Osteoblast (primary cell): Measurements from ENCODE around the gene SLC22A15. TPM values are rescaled to one million over a fixed set of nuclear protein-coding genes. Genes with fewer than 3 reads are reported as not detected.
A peak's percentile ranks its signal among the peaks of the same experiment; 100 is the strongest.

ENCODE experiments used
- DNase-seq: peaks from one replicate; pipeline ENCODE4 v3.0.0; 2011; ENCODE audit warnings: low spot score, mixed read lengths; ENCODE audit not compliant: insufficient read length; ENCODE audit errors: missing footprints
- H2AFZ ChIP-seq: 2 replicates; pipeline ENCODE4 v1.6.0; 2011; ENCODE audit warnings: mild to moderate bottlenecking, low read length
- H3K27ac ChIP-seq: 2 replicates; pipeline ENCODE4 v1.5.1; 2011; ENCODE audit warnings: mild to moderate bottlenecking, low read depth, low read length, moderate library complexity
- H3K27me3 ChIP-seq: 2 replicates; pipeline ENCODE4 v1.6.0; 2012; ENCODE audit warnings: mild to moderate bottlenecking, control low read depth, inconsistent platforms, low read length, moderate library complexity; ENCODE audit not compliant: insufficient read depth
- H3K36me3 ChIP-seq: 2 replicates; pipeline ENCODE4 v1.5.1; 2011; ENCODE audit warnings: mild to moderate bottlenecking, low read length, control low read depth, moderate library complexity; ENCODE audit not compliant: insufficient read depth
- H3K4me1 ChIP-seq: 2 replicates; pipeline ENCODE4 v1.5.1; 2011; ENCODE audit warnings: mild to moderate bottlenecking, low read length, control low read depth, moderate library complexity; ENCODE audit not compliant: insufficient read depth
- H3K4me2 ChIP-seq: 2 replicates; pipeline ENCODE4 v1.6.0; 2011; ENCODE audit warnings: mild to moderate bottlenecking, low read length; ENCODE audit not compliant: insufficient read depth
- H3K4me3 ChIP-seq: fragments of 200-600 bp; sonication (generic); 3 replicates; pipeline ENCODE4 v1.5.1; 2012; ENCODE audit warnings: mild to moderate bottlenecking, low read length, inconsistent platforms; ENCODE audit not compliant: insufficient read depth
- H3K79me2 ChIP-seq: 2 replicates; pipeline ENCODE4 v1.6.0; 2012; ENCODE audit warnings: mild to moderate bottlenecking, low read length, control low read depth, inconsistent platforms; ENCODE audit not compliant: insufficient read depth
- H3K9me3 ChIP-seq: 2 replicates; pipeline ENCODE4 v1.5.1; 2011; ENCODE audit warnings: low read depth, low read length, control low read depth
- H4K20me1 ChIP-seq: 2 replicates; pipeline ENCODE4 v1.6.0; 2012; ENCODE audit warnings: mild to moderate bottlenecking, low read length, control low read depth; ENCODE audit not compliant: insufficient read depth
- total RNA-seq: library from RNA; depleted of rRNA; stranded (reverse); fragments of >200 nt; gene quantifications from 2 replicates; pipeline ENCODE4 v1.2.3, GENCODE V29; 2012
- TF ChIP-seq, protein P1 (sequence below): IDR thresholded peaks from 2 replicates; pipeline ENCODE4 v1.5.1; 2011; ENCODE audit warnings: mild to moderate bottlenecking, low read depth, low read length, moderate library complexity; ENCODE audit errors: extremely low read depth

Gene SLC22A15
- total RNA-seq, 1 donor: 14.5 TPM

DNA sequence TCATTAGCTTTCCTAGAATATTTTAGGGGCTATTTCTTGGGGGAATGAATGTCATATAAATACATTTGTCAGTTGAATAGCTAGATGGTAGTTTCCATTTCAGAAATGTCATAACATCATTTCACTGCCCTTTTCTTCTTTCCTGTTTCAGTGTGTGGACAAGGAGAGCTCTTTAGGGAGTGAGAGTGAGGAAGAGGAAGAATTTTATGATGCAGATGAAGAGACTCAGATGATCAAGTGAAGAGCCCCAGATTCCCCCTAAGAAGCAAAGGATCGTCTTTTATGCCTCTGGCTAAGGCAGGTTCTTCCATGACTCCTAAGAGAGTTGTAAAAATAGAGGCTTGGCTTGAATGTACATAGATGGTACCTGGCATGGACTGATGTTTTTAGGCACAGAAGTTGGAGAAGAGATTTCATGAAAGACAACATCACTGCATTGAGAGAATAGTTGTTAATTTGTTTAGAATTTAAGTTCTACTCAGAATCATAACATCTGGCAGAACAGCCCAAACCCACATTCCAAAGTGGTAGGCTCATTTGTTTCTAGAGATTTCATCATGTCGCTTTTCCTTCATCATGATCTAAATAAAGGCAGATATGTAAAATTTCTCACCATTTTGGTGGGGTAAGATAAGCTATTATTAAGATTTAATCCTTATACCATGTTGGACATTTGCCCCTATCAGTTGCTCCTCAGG lies 90.7 kb downstream of the SLC22A15 start:
- H3K4me2 ChIP-seq: peak overlapping the region; percentile 50
- peak overlapping the region; percentile 89 for H3K27ac ChIP-seq
- no peaks in the 10 kb centered on the region for H3K79me2 ChIP-seq
- TF ChIP-seq, protein P1, sequence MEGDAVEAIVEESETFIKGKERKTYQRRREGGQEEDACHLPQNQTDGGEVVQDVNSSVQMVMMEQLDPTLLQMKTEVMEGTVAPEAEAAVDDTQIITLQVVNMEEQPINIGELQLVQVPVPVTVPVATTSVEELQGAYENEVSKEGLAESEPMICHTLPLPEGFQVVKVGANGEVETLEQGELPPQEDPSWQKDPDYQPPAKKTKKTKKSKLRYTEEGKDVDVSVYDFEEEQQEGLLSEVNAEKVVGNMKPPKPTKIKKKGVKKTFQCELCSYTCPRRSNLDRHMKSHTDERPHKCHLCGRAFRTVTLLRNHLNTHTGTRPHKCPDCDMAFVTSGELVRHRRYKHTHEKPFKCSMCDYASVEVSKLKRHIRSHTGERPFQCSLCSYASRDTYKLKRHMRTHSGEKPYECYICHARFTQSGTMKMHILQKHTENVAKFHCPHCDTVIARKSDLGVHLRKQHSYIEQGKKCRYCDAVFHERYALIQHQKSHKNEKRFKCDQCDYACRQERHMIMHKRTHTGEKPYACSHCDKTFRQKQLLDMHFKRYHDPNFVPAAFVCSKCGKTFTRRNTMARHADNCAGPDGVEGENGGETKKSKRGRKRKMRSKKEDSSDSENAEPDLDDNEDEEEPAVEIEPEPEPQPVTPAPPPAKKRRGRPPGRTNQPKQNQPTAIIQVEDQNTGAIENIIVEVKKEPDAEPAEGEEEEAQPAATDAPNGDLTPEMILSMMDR: no peak
- no peak for DNase-seq
- peaks cover 14% of the 10 kb centered on the region for H3K4me1 ChIP-seq
- peak overlapping the region; percentile 17 for H3K4me3 ChIP-seq
- no peaks in the 10 kb centered on the region for H3K27me3 ChIP-seq
- no peaks in the 10 kb centered on the region for H3K9me3 ChIP-seq
- H2AFZ ChIP-seq: peak overlapping the region; percentile 50
- H4K20me1 ChIP-seq: no peaks in the 10 kb centered on the region
- H3K36me3 ChIP-seq: no peaks in the 10 kb centered on the region

DNA sequence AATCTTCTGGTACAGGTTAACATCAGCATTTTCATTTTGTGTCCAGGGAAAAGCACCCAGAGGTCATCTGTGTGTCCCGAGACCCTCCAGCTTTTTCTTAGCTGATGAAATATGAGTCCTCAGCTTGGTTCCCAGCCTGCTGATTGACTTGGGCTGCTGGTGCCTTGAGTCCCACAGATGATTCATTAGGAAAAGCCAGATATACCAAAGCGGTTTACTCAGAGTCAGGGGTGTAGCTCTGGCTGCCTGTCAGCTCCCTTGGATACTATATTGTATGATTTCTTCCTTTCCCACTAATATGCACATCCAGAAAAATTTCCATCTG lies 91.2 kb downstream of the SLC22A15 start:
- peak overlapping the region; percentile 89 for H3K27ac ChIP-seq
- no peaks in the 10 kb centered on the region for H3K9me3 ChIP-seq
- no peaks in the 10 kb centered on the region for H3K27me3 ChIP-seq
- peak overlapping the region; percentile 17 for H3K4me3 ChIP-seq
- peak; percentile 53 for DNase-seq
- H3K4me1 ChIP-seq: peaks cover 14% of the 10 kb centered on the region
- no peaks in the 10 kb centered on the region for H3K36me3 ChIP-seq
- TF ChIP-seq, protein P1: no peak
- H4K20me1 ChIP-seq: no peaks in the 10 kb centered on the region
- H3K4me2 ChIP-seq: peak overlapping the region; percentile 50
- no peaks in the 10 kb centered on the region for H3K79me2 ChIP-seq
- H2AFZ ChIP-seq: peak overlapping the region; percentile 50

DNA sequence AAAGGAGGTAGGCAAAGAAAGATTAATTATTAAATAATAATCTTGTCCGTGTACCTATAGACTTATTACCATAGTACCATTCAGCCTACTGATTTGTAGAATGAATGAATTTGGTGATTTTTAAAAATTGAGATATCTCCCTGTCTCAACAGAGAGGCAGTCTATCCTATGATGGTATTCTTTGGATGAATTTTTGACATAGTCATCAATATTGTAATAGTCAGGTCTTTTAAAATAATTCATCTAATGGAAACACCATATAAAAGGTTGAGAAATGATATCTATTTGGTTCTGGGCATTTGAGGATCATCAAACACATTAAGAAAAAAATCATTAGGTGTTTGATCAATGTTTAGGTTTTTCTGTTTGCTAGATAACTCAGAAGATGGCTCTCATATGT lies 99.3 kb downstream of the SLC22A15 start:
- H3K9me3 ChIP-seq: no peaks in the 10 kb centered on the region
- H4K20me1 ChIP-seq: no peaks in the 10 kb centered on the region
- no peaks in the 10 kb centered on the region for H3K79me2 ChIP-seq
- H3K27ac ChIP-seq: no peak overlapping the region
- no peak overlapping the region for H2AFZ ChIP-seq
- H3K36me3 ChIP-seq: no peaks in the 10 kb centered on the region
- H3K4me1 ChIP-seq: no peaks in the 10 kb centered on the region
- H3K4me2 ChIP-seq: no peak overlapping the region
- TF ChIP-seq, protein P1: no peak
- no peaks in the 10 kb centered on the region for H3K27me3 ChIP-seq
- peak; percentile 3 for DNase-seq
- H3K4me3 ChIP-seq: no peak overlapping the region

DNA sequence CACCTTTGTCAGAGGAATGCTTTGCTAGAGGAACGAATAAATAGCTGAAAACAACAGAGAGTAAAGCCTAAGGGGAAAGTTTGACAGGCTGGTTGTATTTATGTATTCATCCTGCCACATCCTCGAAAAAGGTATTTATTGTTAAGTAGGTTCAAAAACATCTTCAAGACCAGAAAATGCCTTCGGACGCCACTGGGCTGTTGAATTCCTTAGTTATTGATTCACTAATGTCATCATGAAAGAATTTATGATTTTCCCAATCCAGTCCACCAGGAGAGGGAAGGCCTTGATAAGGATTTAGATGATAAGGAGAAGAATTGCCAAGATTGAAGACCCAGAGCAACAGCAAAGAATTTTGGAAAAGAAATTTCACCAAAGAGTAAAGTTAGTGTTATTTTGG lies 99.7 kb downstream of the SLC22A15 start:
- no peaks in the 10 kb centered on the region for H3K36me3 ChIP-seq
- no peaks in the 10 kb centered on the region for H3K27me3 ChIP-seq
- H3K9me3 ChIP-seq: no peaks in the 10 kb centered on the region
- H3K4me3 ChIP-seq: no peak overlapping the region
- H2AFZ ChIP-seq: no peak overlapping the region
- peak; percentile 41 for DNase-seq
- no peak overlapping the region for H3K27ac ChIP-seq
- H3K79me2 ChIP-seq: no peaks in the 10 kb centered on the region
- no peaks in the 10 kb centered on the region for H3K4me1 ChIP-seq
- TF ChIP-seq, protein P1: no peak
- no peak overlapping the region for H3K4me2 ChIP-seq
- H4K20me1 ChIP-seq: no peaks in the 10 kb centered on the region
